Measurements from ENCODE around the gene PANK4. TPM values are rescaled to one million over a fixed set of nuclear protein-coding genes. Genes with fewer than 3 reads are reported as not detected.

PANK4 gene
- total RNA-seq, 1 experiment from 2014 or later: 27.0 TPM

DNA sequence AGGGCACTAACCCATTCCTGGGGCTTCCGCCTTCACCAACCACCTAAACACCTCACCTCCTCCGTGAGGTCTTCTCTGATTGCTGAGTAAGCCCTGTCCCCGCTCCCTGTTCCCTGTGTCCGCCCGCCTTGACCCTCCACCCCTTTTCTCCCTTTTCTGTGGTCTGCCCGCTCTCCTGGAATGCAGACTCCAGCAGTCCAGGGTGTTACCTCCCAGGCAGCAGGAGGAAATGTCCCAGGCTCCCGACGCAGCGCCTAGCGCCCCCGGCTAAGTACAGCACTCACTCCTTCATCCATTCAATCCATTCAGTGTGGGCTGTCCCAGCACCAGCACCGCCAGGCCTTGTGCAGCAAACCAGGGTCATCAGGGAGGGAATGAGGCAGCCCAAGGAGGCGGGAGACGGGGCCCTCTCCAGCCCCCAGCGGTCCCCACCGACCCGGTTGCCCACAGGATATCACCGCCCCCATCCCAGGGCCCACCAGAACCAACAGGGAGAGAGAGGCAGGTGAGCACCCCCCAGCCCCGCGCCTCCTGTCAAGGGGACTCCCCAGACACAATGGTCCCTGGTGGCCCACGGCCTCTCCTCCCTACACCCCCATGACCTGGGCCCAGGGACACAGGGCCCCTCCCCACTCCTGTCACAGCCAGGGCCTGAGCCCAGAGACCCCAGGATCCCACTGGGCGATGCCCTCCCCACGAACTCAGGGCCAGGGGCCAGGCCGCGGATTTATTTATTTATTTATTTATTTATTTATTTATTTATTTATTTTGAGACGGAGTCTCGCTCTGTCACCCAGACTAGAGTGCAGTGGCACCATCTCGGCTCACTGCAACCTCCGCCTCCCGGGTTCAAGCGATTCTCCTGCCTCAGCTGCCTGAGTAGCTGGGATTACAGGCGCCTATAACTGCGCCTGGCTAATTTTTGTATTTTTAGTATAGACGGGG lies 40.0 kb upstream of the PANK4 start:
- H3K4me3 ChIP-seq (ENCODE audit: low read depth, low read length): no peak overlapping the region
- POLR2A ChIA-PET: no interaction called here
- CTCF ChIA-PET: no interaction called here

DNA sequence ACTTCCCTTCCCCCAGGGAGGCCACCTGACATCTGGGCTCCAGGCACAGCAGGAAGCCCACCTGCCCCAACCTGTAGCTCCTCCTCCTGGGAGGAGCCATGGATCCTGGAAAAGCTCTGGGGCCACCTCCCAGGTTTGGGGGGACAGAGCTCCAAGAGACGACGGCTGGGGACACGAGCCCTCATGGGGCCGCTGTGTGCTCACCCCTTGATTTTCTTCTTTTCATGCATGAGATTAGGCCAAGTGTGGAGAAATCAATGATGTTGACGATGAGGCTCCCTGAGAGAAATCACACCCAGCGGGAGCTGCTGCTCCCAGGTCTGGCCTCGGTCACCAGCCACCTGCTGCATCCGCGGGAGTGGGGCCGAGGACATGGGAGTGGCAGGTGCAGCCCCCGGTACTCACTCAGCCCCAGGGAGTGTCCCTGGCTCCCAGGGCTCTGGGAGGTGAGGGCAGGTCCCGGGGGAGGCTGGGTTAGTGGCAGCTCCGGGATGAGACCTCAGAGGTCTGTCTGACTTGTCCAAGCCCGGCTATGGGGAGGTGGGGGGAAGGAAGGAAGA lies 38.5 kb upstream of the PANK4 start:
- H3K36me3 ChIP-seq (ENCODE audit: control insufficient read depth, insufficient read depth, low read length): no peaks in the 10 kb centered on the region
- H3K4me1 ChIP-seq: no peaks in the 10 kb centered on the region
- no TSS peak for BruUV-seq (replicated peaks)
- Mint-ChIP-seq H3K4me1 (ENCODE audit: low read depth, unreplicated experiment) (no peaks in the 10 kb centered on the region), H3K36me3 (ENCODE audit: insufficient read depth, unreplicated experiment) (no peaks in the 10 kb centered on the region), H3K27ac (ENCODE audit: unreplicated experiment) (no peak overlapping the region), H3K4me3 (ENCODE audit: unreplicated experiment) (no peak overlapping the region), H3K9me3 (ENCODE audit: unreplicated experiment) (no peaks in the 10 kb centered on the region), H3K27me3 (ENCODE audit: insufficient read depth, unreplicated experiment) (no peaks in the 10 kb centered on the region)
- CTCF ChIA-PET: no interaction called here
- no peak for DNase-seq
- POLR2A ChIA-PET: no interaction called here
- no peak overlapping the region for H3K4me3 ChIP-seq (ENCODE audit: low read depth, low read length)
- H3K9me3 ChIP-seq: no peaks in the 10 kb centered on the region
- intact Hi-C loops (cut with micrococcal nuclease; ENCODE audit: unreplicated experiment): no loop called here
- H3K27me3 ChIP-seq (replicated peaks; ENCODE audit: control insufficient read depth, insufficient read depth, low read length): no peaks in the 10 kb centered on the region
- TF ChIP-seq, protein P1, sequence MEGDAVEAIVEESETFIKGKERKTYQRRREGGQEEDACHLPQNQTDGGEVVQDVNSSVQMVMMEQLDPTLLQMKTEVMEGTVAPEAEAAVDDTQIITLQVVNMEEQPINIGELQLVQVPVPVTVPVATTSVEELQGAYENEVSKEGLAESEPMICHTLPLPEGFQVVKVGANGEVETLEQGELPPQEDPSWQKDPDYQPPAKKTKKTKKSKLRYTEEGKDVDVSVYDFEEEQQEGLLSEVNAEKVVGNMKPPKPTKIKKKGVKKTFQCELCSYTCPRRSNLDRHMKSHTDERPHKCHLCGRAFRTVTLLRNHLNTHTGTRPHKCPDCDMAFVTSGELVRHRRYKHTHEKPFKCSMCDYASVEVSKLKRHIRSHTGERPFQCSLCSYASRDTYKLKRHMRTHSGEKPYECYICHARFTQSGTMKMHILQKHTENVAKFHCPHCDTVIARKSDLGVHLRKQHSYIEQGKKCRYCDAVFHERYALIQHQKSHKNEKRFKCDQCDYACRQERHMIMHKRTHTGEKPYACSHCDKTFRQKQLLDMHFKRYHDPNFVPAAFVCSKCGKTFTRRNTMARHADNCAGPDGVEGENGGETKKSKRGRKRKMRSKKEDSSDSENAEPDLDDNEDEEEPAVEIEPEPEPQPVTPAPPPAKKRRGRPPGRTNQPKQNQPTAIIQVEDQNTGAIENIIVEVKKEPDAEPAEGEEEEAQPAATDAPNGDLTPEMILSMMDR (IDR thresholded peaks at IDR 0.05; ENCODE audit: insufficient read depth in 1 of 2, low read depth in 1 of 2, low read length in 1 of 2, severe bottlenecking in 1 of 2, unreplicated experiment in 1 of 2): no peak

More for the DNA sequence above, 40.0 kb upstream of the PANK4 start:
- Histone ChIP-seq H3K27me3 (replicated peaks; ENCODE audit: control insufficient read depth, insufficient read depth, low read length) (no peaks in the 10 kb centered on the region), H3K9me3 (no peaks in the 10 kb centered on the region), H3K4me1 (no peaks in the 10 kb centered on the region), H3K36me3 (ENCODE audit: control insufficient read depth, insufficient read depth, low read length) (no peaks in the 10 kb centered on the region)
- Mint-ChIP-seq H3K9me3 (ENCODE audit: unreplicated experiment) (no peaks in the 10 kb centered on the region), H3K4me1 (ENCODE audit: low read depth, unreplicated experiment) (no peaks in the 10 kb centered on the region), H3K27ac (ENCODE audit: unreplicated experiment) (no peak overlapping the region), H3K27me3 (ENCODE audit: insufficient read depth, unreplicated experiment) (no peaks in the 10 kb centered on the region), H3K36me3 (ENCODE audit: insufficient read depth, unreplicated experiment) (no peaks in the 10 kb centered on the region), H3K4me3 (ENCODE audit: unreplicated experiment) (no peak overlapping the region)
- intact Hi-C loops (cut with micrococcal nuclease; ENCODE audit: unreplicated experiment): no loop called here
- BruUV-seq (replicated peaks): no TSS peak
- DNase-seq: no peak
- TF ChIP-seq, protein P1 (IDR thresholded peaks at IDR 0.05; ENCODE audit: insufficient read depth in 1 of 2, low read depth in 1 of 2, low read length in 1 of 2, severe bottlenecking in 1 of 2, unreplicated experiment in 1 of 2): no peak

DNA sequence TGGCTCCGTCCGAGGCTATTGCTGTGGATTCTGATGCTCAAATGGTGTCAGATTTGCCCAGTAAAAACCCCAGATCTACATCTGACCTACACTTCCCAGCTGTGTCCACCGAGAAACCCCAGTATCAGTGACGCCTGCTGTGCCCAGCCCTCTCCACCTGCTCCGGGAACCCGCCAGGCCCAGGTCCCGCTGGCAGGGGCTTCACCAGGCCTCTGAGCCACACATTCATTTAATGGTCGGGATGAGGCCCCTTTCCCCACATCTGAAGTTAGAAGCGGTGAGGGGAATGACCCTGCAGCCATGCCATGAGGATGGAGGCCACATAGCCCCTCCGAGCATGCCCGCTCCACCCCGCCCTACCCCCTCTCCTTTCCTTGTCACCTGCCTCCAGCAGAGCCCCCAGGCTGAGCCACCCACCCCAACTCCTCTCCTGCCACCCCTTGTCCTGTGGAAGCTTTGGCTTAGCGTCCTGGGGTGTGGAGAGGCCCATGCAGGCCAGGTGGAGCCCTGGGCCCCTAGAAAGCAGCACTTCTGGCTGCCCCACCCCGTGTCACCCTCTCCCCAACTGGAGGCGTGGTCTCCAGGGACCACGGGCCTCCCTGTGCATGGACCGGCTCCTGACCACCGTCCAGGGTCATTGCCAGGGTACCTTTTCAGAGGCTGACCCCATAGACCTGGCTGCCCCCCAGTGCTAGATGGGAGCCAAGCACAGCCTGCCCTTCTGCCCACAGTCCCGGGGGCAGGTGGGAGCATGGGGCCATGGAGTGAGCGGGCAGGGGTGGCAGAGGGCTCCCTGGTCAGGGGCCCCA lies 37.8 kb upstream of the PANK4 start:
- Histone ChIP-seq H3K36me3 (ENCODE audit: control insufficient read depth, insufficient read depth, low read length) (no peaks in the 10 kb centered on the region), H3K27me3 (replicated peaks; ENCODE audit: control insufficient read depth, insufficient read depth, low read length) (no peaks in the 10 kb centered on the region), H3K4me3 (ENCODE audit: low read depth, low read length) (no peak overlapping the region), H3K9me3 (no peaks in the 10 kb centered on the region), H3K4me1 (no peaks in the 10 kb centered on the region)
- Mint-ChIP-seq H3K9me3 (ENCODE audit: unreplicated experiment) (no peaks in the 10 kb centered on the region), H3K36me3 (ENCODE audit: insufficient read depth, unreplicated experiment) (no peaks in the 10 kb centered on the region), H3K27ac (ENCODE audit: unreplicated experiment) (no peak overlapping the region), H3K4me3 (ENCODE audit: unreplicated experiment) (no peak overlapping the region), H3K4me1 (ENCODE audit: low read depth, unreplicated experiment) (no peaks in the 10 kb centered on the region), H3K27me3 (ENCODE audit: insufficient read depth, unreplicated experiment) (no peaks in the 10 kb centered on the region)
- BruUV-seq (replicated peaks): no TSS peak
- ChIA-PET CTCF (no interaction called here), POLR2A (no interaction called here)
- TF ChIP-seq, protein P1 (IDR thresholded peaks at IDR 0.05; ENCODE audit: insufficient read depth in 1 of 2, low read depth in 1 of 2, low read length in 1 of 2, severe bottlenecking in 1 of 2, unreplicated experiment in 1 of 2): no peak
- DNase-seq: peak in 1 of 2 experiments; percentile 30
- intact Hi-C loops (cut with micrococcal nuclease; ENCODE audit: unreplicated experiment): no loop called here
